ENCODE measurements around the gene XYLT1. TPM values are rescaled to one million over a fixed set of nuclear protein-coding genes. Genes with fewer than 3 reads are reported as not detected.

The XYLT1 gene
- total and polyA plus RNA-seq, 2 of the 13 experiments (the other 11 are each of a cell fraction or from before 2014, with no cell fraction given): not detected

DNA sequence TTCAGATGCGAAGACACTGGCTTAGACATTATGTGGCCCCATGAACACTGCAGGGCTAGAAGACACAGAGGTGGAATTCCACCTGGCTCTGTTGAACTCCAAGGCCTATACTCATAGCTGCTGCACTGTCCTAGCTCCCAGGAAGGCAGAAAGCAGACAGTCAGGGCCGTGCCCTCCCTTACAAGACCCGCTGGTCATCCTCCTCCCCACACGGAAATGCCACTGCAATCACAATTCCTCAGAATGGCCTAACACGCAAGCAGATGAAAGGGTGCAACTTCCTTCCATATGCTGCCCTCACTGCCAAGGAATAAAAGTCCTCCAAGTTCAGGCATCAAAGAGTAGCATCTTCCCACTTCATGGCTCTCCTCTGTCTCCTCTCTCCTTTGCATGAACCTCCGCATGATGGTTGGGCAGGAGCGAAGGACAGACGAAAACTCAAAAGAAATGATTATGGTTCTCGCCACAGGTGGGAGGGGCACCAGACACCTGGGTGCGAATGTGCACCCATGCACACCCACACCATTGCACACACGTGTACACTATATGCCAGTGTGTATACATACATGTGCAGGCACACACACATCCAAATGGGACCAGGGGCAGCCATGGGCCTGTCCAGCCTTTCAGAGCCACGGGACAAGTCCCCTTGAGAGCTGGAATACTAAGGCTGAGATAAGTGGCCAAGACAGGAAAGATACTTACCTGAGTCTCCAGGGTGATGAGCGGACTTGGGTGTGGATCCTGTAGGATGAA is 113.3 kb downstream of the XYLT1 start (continued):
- TF ChIP-seq, protein P1, sequence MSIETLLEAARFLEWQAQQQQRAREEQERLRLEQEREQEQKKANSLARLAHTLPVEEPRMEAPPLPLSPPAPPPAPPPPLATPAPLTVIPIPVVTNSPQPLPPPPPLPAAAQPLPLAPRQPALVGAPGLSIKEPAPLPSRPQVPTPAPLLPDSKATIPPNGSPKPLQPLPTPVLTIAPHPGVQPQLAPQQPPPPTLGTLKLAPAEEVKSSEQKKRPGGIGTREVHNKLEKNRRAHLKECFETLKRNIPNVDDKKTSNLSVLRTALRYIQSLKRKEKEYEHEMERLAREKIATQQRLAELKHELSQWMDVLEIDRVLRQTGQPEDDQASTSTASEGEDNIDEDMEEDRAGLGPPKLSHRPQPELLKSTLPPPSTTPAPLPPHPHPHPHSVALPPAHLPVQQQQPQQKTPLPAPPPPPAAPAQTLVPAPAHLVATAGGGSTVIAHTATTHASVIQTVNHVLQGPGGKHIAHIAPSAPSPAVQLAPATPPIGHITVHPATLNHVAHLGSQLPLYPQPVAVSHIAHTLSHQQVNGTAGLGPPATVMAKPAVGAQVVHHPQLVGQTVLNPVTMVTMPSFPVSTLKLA (IDR thresholded peaks at IDR 0.05): peak; percentile 70

DNA sequence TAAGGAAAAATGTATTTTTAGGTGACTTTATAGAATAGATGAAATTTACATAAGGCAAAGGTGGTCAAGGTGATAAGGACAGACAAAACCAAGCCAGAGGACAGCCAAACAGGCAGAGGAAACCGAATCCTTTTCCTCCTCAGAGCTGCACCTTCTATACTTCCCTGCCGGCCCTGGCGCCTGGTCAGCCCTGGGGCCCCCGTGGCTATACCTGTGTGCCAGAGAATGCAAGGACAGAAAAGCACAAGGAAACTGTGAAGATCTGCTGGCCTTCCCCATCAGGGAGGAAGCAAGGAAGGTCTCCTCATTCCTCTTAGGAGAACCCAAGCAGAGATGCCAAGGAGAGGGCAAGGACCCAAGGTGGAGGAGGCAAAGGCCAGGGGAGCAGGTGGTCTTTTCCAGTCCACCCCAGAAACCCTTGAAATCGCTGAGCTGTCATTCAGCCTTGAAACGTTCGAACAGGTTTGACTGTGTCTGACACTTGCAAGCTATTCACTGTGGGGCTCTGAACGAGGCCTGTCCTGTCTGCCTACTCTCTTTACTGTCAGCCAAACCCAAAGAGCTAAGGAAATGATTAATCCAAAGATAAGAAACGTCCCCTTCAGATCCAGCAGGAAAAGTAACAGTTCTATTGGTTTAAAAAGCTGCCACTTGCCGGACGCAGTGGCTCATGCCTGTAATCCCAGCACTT is 114.4 kb downstream of the XYLT1 start:
- intact Hi-C loops (cut with micrococcal nuclease; ENCODE audit: unreplicated experiment): no loop called here

More for the DNA sequence above, 114.4 kb downstream of the XYLT1 start:
- DNase-seq (ENCODE audit: low spot score): no peak
- Histone ChIP-seq H3K9me3 (ENCODE audit: low read length) (no peaks in the 10 kb centered on the region), H2AFZ (ENCODE audit: low read length) (no peak overlapping the region), H3K79me2 (ENCODE audit: insufficient read depth, low read length) (no peaks in the 10 kb centered on the region), H3K4me1 (ENCODE audit: insufficient read depth, low read length) (no peaks in the 10 kb centered on the region), H3K4me3 (replicated peaks in 1 of 3; ENCODE audit: insufficient read depth in 1 of 3, low read depth in 2 of 3, low read length in 3 of 3) (no peak overlapping the region), H3K27ac (ENCODE audit: extremely low read length, insufficient read depth, low read length) (no peak overlapping the region), H3K36me3 (replicated peaks in 1 of 2; ENCODE audit: control insufficient read depth in 1 of 2, insufficient read depth in 2 of 2, low read length in 2 of 2) (no peaks in the 10 kb centered on the region), H3K9ac (ENCODE audit: insufficient read depth, low read depth, low read length) (no peak overlapping the region), H3K27me3 (ENCODE audit: control insufficient read depth in 1 of 2, insufficient read depth in 2 of 2, low read length in 2 of 2) (peaks cover 2 to 33% of the 10 kb centered on the region in 2 experiments; a peak in 2 of 5 replicates), H4K20me1 (ENCODE audit: insufficient read depth, low read length) (no peaks in the 10 kb centered on the region), H3K4me2 (ENCODE audit: low read depth, low read length) (no peak overlapping the region)
- no peak for FAIRE-seq
- no peak for ATAC-seq
- BruUV-seq (replicated peaks): no TSS peak
- CTCF ChIA-PET (ENCODE audit: low intra/inter-chr PET ratio, low total read pairs): no interaction called here
- WGBS (ENCODE audit: low lambda C conversion rate): 5% methylated on average over 11 of the region's 11 CpGs
- POLR2A ChIA-PET: no interaction called here
- in situ Hi-C loops (cut with HindIII; ENCODE audit: extremely low pct_ligation_motif_present, low pct_unique_long_range_greater_than_20kb): no loop called here
- TF ChIP-seq MAFF (IDR thresholded peaks at IDR 0.05; ENCODE audit: low read depth, low read length): peak; percentile 41; the same call in 1 of the 2 replicates
- peak; percentile 61 to 73 for TF ChIP-seq MAFK (conservative IDR thresholded peaks at IDR 0.05 in 1 of 2, IDR thresholded peaks at IDR 0.05 in 1 of 2; ENCODE audit: low read length in 2 of 2)
- TF ChIP-seq ISX (CRISPR knock-in tag; conservative IDR thresholded peaks at IDR 0.05): no peak

All from HepG2 (cell line).